Mucosa of descending colon (tissue), 3 donors: Measurements from ENCODE around the gene KRTAP20-3. TPM values are rescaled to one million over a fixed set of nuclear protein-coding genes. Genes with fewer than 3 reads are reported as not detected.

ENCODE experiments used
- ATAC-seq: fragments of 200-7000 bp; cut with Tn5 transposase; one replicate; pipeline ENCODE4 v1.9.1; 2020; ENCODE audit warnings: mild to moderate bottlenecking, moderate library complexity
- DNase-seq, 3 donors: peaks; one replicate each; pipeline ENCODE4 v3.0.0-alpha.2; 2020
- H3K36me3 ChIP-seq: fragments of 200-600 bp; one replicate; pipeline ENCODE4 v1.8.0; 2021; ENCODE audit warnings: low read depth, mild to moderate bottlenecking
- H3K4me1 ChIP-seq: fragments of 200-600 bp; one replicate; pipeline ENCODE4 v1.8.0; 2021; ENCODE audit warnings: low read depth, mild to moderate bottlenecking
- H3K4me3 ChIP-seq: fragments of 200-600 bp; one replicate; pipeline ENCODE4 v1.8.0; 2021; ENCODE audit warnings: mild to moderate bottlenecking
- H3K9me3 ChIP-seq: fragments of 200-600 bp; one replicate; pipeline ENCODE4 v1.8.0; 2021; ENCODE audit warnings: mild to moderate bottlenecking
- intact Hi-C, 2 donors: fragments of 100-400 bp; cut with DNase I in 1 of 2; cut with micrococcal nuclease in 1 of 2; formaldehyde crosslinking; loops; one replicate each; pipeline versions ENCODE4 v1.11.0 to v1.11.1; 2022; cut with DNase I, micrococcal nuclease
- total RNA-seq, 3 donors: library from RNA; stranded (reverse); fragmentation: NEBNext Ultra II Directional in 2 of 3; extraction: Animal tissue kit (Norgen Biotek cat#: 25700) in 2 of 3; gene quantifications; one replicate each; pipeline versions ENCODE4 v1.2.1 to v1.2.4, GENCODE V29; 2021 to 2023
- TF ChIP-seq, protein P1 (sequence below): fragments of 200-600 bp; IDR thresholded peaks from one replicate; pipeline ENCODE4 v1.8.0; 2022; ENCODE audit warnings: antibody characterized with exemption, mild to moderate bottlenecking
- donor health status: DM: no; HTN: no; CAD: no; lungs with moderate emphysema.
- donor health status: DM: no; HTN: no; CAD: no.
- donor health status: DM: no; HTN: yes; CAD: no.

The KRTAP20-3 gene
- total RNA-seq, 3 donors from 2014 or later: not detected

DNA sequence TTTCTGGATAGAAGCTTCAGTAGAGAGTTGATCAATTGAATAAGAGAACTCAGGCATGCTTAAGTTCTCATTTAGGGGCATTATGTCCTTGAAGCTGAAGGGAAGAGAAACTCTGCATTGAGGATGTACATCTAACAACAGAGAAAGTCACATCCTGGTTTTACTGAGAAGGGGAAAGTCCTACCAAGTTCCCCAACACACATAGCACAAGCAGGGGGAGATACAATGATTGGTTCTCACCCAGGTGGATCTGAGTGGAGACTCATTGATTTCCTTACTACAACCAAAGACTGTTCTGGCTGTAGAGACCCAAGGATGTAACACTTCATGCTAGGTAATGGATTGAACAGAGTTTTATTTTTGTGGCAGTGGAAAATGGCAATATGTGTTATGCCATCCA lies 27.5 kb upstream of the KRTAP20-3 start:
- no peak for ATAC-seq

DNA sequence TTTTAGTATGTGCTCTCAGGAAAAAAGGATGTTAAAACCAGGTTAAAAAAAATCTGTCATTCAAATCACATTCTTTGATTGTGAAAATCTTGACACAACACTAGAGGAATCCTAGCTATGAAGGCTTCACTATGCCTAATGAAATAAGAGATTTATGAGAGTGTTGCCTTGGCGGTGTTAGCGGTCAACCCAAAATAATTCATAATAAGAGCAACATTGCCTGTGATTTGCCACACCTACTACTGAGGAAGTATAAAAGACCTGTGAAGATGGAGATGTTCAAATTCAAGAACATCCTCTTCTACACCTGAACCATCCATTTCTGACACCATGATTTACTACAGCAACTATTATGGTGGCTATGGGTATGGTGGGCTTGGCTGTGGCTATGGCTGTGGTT lies 26.5 kb upstream of the KRTAP20-3 start, which contains the start of gene KRTAP20-1:
Gene KRTAP20-1, plus strand, starts transcription at position 301 of the 400 bp plus-strand sequence. Its CDS starts 30 bp downstream, at position 331.
- no peak for DNase-seq
- ATAC-seq: no peak
- Histone ChIP-seq H3K9me3 (peaks cover 49% of the 10 kb centered on the region), H3K36me3 (no peaks in the 10 kb centered on the region), H3K4me3 (no peak within 1 kb of the TSS), H3K4me1 (no peaks in the 10 kb centered on the region)
- intact Hi-C loops: no loop called here
- TF ChIP-seq, protein P1, sequence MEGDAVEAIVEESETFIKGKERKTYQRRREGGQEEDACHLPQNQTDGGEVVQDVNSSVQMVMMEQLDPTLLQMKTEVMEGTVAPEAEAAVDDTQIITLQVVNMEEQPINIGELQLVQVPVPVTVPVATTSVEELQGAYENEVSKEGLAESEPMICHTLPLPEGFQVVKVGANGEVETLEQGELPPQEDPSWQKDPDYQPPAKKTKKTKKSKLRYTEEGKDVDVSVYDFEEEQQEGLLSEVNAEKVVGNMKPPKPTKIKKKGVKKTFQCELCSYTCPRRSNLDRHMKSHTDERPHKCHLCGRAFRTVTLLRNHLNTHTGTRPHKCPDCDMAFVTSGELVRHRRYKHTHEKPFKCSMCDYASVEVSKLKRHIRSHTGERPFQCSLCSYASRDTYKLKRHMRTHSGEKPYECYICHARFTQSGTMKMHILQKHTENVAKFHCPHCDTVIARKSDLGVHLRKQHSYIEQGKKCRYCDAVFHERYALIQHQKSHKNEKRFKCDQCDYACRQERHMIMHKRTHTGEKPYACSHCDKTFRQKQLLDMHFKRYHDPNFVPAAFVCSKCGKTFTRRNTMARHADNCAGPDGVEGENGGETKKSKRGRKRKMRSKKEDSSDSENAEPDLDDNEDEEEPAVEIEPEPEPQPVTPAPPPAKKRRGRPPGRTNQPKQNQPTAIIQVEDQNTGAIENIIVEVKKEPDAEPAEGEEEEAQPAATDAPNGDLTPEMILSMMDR: no peak

More for the DNA sequence above, 27.5 kb upstream of the KRTAP20-3 start:
- Histone ChIP-seq H3K4me1 (no peaks in the 10 kb centered on the region), H3K4me3 (no peak overlapping the region), H3K36me3 (no peaks in the 10 kb centered on the region), H3K9me3 (peaks cover 59% of the 10 kb centered on the region)
- TF ChIP-seq, protein P1: no peak
- no peak for DNase-seq
- intact Hi-C loops: no loop called here

DNA sequence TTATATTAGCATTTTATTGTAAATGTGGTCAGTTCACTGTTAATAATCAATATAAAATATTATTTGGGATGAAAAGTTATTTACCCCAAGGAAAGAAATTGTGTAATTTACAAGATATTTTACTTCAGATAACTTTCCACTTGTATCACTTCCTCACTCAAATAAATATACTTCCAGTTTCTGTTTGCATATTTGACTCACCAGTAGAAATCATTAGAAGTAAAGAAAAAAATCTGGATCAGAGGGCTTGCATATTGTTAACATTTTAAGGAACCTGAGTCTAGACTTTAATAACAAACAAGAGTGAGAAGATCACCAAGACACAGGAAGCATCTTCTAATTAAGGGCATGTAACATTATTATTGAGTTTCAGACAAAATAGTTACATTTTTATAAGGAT lies 22.6 kb upstream of the KRTAP20-3 start:
- DNase-seq: no peak
- ATAC-seq: no peak
- Histone ChIP-seq H3K4me1 (no peaks in the 10 kb centered on the region), H3K4me3 (no peak overlapping the region), H3K9me3 (peaks cover 48% of the 10 kb centered on the region), H3K36me3 (no peaks in the 10 kb centered on the region)
- intact Hi-C loops: no loop called here
- TF ChIP-seq, protein P1: no peak

DNA sequence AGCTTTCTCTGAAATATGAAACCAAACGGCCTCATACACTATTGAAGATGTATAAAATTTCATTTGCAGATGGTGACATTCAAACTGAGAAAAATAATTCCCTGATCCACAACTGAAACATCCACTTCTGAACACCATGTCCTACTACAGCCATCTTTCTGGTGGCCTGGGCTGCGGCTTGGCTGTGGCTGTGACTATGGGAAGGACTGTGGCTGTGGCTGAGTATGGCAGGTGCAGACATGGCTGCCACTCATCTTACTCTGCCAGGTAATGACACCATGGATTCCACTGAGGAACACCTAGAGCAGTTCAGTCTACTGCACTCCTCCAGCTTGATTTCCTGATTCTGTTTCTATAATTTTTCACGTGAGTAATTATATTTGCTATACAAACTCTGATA lies 22.1 kb upstream of the KRTAP20-3 start, which contains the start of gene KRTAP20-4:
Gene KRTAP20-4, plus strand, starts transcription at position 106 of the 400 bp plus-strand sequence.
- no peaks in the 10 kb centered on the region for H3K36me3 ChIP-seq
- ATAC-seq (no peak), DNase-seq (no peak)
- TF ChIP-seq, protein P1: no peak
- H3K4me3 ChIP-seq: no peak within 1 kb of the TSS
- intact Hi-C loops: no loop called here
- H3K9me3 ChIP-seq: peaks cover 53% of the 10 kb centered on the region
- H3K4me1 ChIP-seq: no peaks in the 10 kb centered on the region

DNA sequence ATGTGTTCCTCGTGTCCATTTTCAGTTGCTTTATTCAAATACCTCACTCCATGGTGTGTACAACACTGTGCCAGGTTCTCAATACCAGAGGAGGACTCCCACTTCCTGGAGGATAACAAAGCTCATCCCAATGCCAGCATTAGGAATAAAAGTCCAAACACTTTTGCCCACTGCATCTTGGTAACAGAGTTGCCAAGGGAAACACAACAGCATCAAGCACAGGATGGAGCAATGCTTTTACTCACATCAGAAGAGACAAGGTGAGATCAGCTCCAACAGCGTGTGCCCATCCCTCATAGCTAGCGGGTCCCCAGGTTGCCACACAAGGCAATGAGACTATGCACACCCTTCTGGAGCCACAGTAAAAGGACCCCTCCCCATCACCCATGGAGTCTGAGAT lies 19.3 kb upstream of the KRTAP20-3 start:
- intact Hi-C loops: no loop called here
- H3K9me3 ChIP-seq: peaks cover 62% of the 10 kb centered on the region
- H3K4me1 ChIP-seq: no peaks in the 10 kb centered on the region
- no peak overlapping the region for H3K4me3 ChIP-seq
- DNase-seq (no peak), ATAC-seq (no peak)
- H3K36me3 ChIP-seq: no peaks in the 10 kb centered on the region
- TF ChIP-seq, protein P1: no peak
